ENCODE measurements around the gene KLHL36.

DNA sequence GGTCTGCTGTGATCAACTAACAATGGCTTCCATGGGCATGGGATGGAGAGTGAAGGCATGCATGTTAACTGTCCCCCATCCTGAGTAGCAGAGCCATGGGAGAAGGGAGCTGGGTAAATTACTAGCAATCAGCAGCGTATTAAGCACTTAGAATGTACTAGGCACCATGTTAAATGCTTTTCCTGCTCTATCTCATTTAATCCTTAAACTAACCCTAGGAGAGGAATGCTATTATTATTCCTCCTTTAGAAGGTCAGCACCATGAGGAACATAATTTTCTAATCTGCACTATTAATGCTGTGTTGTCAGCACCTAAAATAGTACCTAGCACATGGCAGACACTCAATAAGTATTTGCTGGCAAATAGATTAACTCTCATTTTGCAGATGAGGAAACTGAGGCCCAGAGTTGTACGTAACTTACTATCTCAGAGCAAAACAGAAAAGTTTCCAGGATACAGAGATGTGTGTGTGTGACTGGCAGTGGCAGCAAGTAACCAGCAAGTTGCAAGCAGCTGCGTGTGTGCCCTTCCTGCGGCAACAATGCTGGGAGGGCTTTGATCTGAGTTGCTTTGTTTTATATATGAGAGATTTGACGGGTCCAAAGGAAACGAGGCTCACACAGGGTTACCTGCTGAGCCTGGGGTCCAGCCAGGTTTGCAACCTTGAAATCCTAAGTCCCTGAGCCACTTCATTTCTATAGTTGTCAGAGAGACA is 6.5 kb upstream of the KLHL36 start:
- no peak for TF ChIP-seq EZH2 (IDR thresholded peaks at IDR 0.05; ENCODE audit: insufficient read depth, low read length)
- TF ChIP-seq, protein P1, sequence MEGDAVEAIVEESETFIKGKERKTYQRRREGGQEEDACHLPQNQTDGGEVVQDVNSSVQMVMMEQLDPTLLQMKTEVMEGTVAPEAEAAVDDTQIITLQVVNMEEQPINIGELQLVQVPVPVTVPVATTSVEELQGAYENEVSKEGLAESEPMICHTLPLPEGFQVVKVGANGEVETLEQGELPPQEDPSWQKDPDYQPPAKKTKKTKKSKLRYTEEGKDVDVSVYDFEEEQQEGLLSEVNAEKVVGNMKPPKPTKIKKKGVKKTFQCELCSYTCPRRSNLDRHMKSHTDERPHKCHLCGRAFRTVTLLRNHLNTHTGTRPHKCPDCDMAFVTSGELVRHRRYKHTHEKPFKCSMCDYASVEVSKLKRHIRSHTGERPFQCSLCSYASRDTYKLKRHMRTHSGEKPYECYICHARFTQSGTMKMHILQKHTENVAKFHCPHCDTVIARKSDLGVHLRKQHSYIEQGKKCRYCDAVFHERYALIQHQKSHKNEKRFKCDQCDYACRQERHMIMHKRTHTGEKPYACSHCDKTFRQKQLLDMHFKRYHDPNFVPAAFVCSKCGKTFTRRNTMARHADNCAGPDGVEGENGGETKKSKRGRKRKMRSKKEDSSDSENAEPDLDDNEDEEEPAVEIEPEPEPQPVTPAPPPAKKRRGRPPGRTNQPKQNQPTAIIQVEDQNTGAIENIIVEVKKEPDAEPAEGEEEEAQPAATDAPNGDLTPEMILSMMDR (IDR thresholded peaks at IDR 0.05; ENCODE audit: insufficient read depth, low read depth, low read length): no peak
